ENCODE measurements around the gene CCBE1.
"Not testable (repeated sequence)": the region's sequence is repeated elsewhere in the genome, so short reads cannot be mapped to it uniquely, and the experiment has no call there.

The CCBE1 gene

GRCh38 chr18:59656373-59656887 lies 40.8 kb downstream of the CCBE1 start:
- no peak for DNase-seq (ENCODE audit: low read depth)

GRCh38 chr18:59655676-59656075 lies 41.5 kb downstream of the CCBE1 start:
- DNase-seq (ENCODE audit: low read depth): no peak

GRCh38 chr18:59651071-59651470 lies 46.2 kb downstream of the CCBE1 start:
- DNase-seq (ENCODE audit: low read depth): no peak

GRCh38 chr18:59650266-59650820 lies 46.9 kb downstream of the CCBE1 start:
- DNase-seq (ENCODE audit: low read depth): no peak

GRCh38 chr18:59649591-59649990 lies 47.6 kb downstream of the CCBE1 start:
- no peak for DNase-seq (ENCODE audit: low read depth)

- not testable (repeated sequence) for DNase-seq (ENCODE audit: low read depth)
Observed at GRCh38 chr18:59648469-59648868, 48.8 kb downstream of the CCBE1 start.

- DNase-seq (ENCODE audit: low read depth): no peak
Observed at GRCh38 chr18:59646963-59647307, 50.3 kb downstream of the CCBE1 start.

GRCh38 chr18:59646228-59646962 lies 50.8 kb downstream of the CCBE1 start:
- DNase-seq (ENCODE audit: low read depth): no peak

GRCh38 chr18:59643740-59644139 lies 53.5 kb downstream of the CCBE1 start:
- DNase-seq (ENCODE audit: low read depth): no peak

GRCh38 chr18:59640721-59641120 lies 56.5 kb downstream of the CCBE1 start:
- no peak for DNase-seq (ENCODE audit: low read depth)

- DNase-seq (ENCODE audit: low read depth): no peak
Observed at GRCh38 chr18:59639821-59640220, 57.4 kb downstream of the CCBE1 start.

GRCh38 chr18:59639136-59639535 lies 58.1 kb downstream of the CCBE1 start:
- no peak for DNase-seq (ENCODE audit: low read depth)

GRCh38 chr18:59633961-59634485 lies 63.2 kb downstream of the CCBE1 start:
- no peak for DNase-seq (ENCODE audit: low read depth)

GRCh38 chr18:59633317-59633716 lies 63.9 kb downstream of the CCBE1 start:
- no peak for DNase-seq (ENCODE audit: low read depth)

GRCh38 chr18:59631583-59632181 lies 65.5 kb downstream of the CCBE1 start:
- DNase-seq (ENCODE audit: low read depth): no peak

GRCh38 chr18:59629894-59630293 lies 67.3 kb downstream of the CCBE1 start:
- no peak for DNase-seq (ENCODE audit: low read depth)

GRCh38 chr18:59628995-59629394 lies 68.2 kb downstream of the CCBE1 start:
- no peak for DNase-seq (ENCODE audit: low read depth)

GRCh38 chr18:59627414-59627813 lies 69.8 kb downstream of the CCBE1 start:
- no peak for DNase-seq (ENCODE audit: low read depth)

GRCh38 chr18:59624369-59624765 lies 72.9 kb downstream of the CCBE1 start:
- no peak for DNase-seq (ENCODE audit: low read depth)

- DNase-seq (ENCODE audit: low read depth): no peak
Observed at GRCh38 chr18:59623456-59624368, 73.5 kb downstream of the CCBE1 start.

- no peak for DNase-seq (ENCODE audit: low read depth)
Observed at GRCh38 chr18:59621027-59621426, 76.2 kb downstream of the CCBE1 start.

GRCh38 chr18:59620381-59620780 lies 76.8 kb downstream of the CCBE1 start:
- no peak for DNase-seq (ENCODE audit: low read depth)

Measured in stimulated activated CD8-positive, alpha-beta memory T cell treated with anti-CD3 and anti-CD28 coated beads, Interleukin-4, amount 100 ng/mL, for 24 hours (primary cell).